Ectodermal cell (in vitro differentiated cells): Measurements from ENCODE around the gene DOCK2.

Experiments used
- H3K27ac ChIP-seq: 2 replicates; pipeline ENCODE4 v1.7.0; 2013; ENCODE audit warnings: mild to moderate bottlenecking, low read depth, low read length; ENCODE audit not compliant: insufficient read depth, poor library complexity, severe bottlenecking
- H3K27me3 ChIP-seq: 2 replicates; pipeline ENCODE4 v1.7.0; 2013; ENCODE audit warnings: mild to moderate bottlenecking, low read length; ENCODE audit not compliant: insufficient read depth, control insufficient read depth, poor library complexity, severe bottlenecking
- H3K36me3 ChIP-seq: one replicate; pipeline ENCODE4 v1.7.0; 2013; ENCODE audit warnings: low read length; ENCODE audit not compliant: control insufficient read depth, insufficient read depth
- H3K4me1 ChIP-seq: one replicate; pipeline ENCODE4 v1.7.0; 2013; ENCODE audit warnings: low read length; ENCODE audit not compliant: control insufficient read depth, insufficient read depth
- H3K4me3 ChIP-seq: 2 replicates; pipeline ENCODE4 v1.7.0; 2013; ENCODE audit warnings: low read depth, low read length, control low read depth; ENCODE audit not compliant: insufficient read depth
- H3K9me3 ChIP-seq: 2 replicates; pipeline ENCODE4 v1.7.0; 2013; ENCODE audit warnings: mild to moderate bottlenecking, low read length, moderate library complexity; ENCODE audit not compliant: control insufficient read depth
- WGBS, 2 experiments: methylation state at CpG; one replicate each; pipeline ENCODE4 v1.1.7; 2013; ENCODE audit warnings: missing lambda C conversion rate in 2 of 2; 5-methylcytosine and 5-hydroxymethylcytosine counted together

Gene DOCK2

GRCh38 chr5:169897481-169897880, 260.4 kb downstream of the DOCK2 start:
- Histone ChIP-seq H3K9me3 (no peaks in the 10 kb centered on the region), H3K36me3 (no peaks in the 10 kb centered on the region), H3K27me3 (no peaks in the 10 kb centered on the region), H3K27ac (no peak overlapping the region), H3K4me1 (no peaks in the 10 kb centered on the region), H3K4me3 (no peak overlapping the region)
- WGBS, 2 experiments = 88 to 95% methylated on average over 4 of the region's 4 CpGs

- H3K36me3 ChIP-seq = no peaks in the 10 kb centered on the region
- no peaks in the 10 kb centered on the region for H3K9me3 ChIP-seq
- H3K27ac ChIP-seq = no peak overlapping the region
- no peaks in the 10 kb centered on the region for H3K4me1 ChIP-seq
- H3K27me3 ChIP-seq = no peaks in the 10 kb centered on the region
- 83 to 89% methylated on average over 2 of the region's 2 CpGs for WGBS, 2 experiments
- H3K4me3 ChIP-seq = no peak overlapping the region
Measured at GRCh38 chr5:169901896-169902295, 264.8 kb downstream of the DOCK2 start.

- Histone ChIP-seq H3K27me3 (no peaks in the 10 kb centered on the region), H3K4me3 (no peak overlapping the region), H3K4me1 (no peaks in the 10 kb centered on the region), H3K9me3 (no peaks in the 10 kb centered on the region), H3K36me3 (no peaks in the 10 kb centered on the region), H3K27ac (no peak overlapping the region)
- WGBS, 2 experiments = 87 to 93% methylated on average over 1 to 2 of the region's 2 CpGs
Measured at GRCh38 chr5:169904059-169904458, 267.0 kb downstream of the DOCK2 start.

- WGBS, 2 experiments = 63 to 68% methylated on average over 5 of the region's 5 CpGs
- H3K27ac ChIP-seq = no peak overlapping the region
- no peaks in the 10 kb centered on the region for H3K4me1 ChIP-seq
- H3K9me3 ChIP-seq = no peaks in the 10 kb centered on the region
- H3K4me3 ChIP-seq = no peak overlapping the region
- no peaks in the 10 kb centered on the region for H3K27me3 ChIP-seq
- H3K36me3 ChIP-seq = no peaks in the 10 kb centered on the region
Measured at GRCh38 chr5:169904508-169904907, 267.4 kb downstream of the DOCK2 start.

DNA sequence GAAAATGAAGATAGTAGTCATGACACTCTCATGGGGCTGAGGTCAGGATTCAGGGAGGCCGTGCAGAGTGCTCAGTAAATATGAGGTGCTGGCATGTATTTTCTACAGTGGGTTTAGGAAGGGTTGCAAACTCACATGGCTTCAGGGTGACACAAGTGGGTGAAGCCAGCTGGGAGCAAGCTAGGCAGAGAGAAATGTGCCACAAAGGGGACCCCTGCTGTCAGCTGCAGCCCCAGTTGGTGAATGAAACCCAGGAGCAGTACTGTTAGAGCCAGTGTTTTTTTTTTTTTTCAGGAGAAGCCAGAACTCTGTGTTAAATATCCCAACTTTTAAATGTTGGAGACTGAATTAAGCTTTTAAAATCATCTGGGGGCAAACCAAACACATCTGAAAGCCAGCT, 267.9 kb downstream of the DOCK2 start:
- Histone ChIP-seq H3K4me3 (no peak overlapping the region), H3K9me3 (no peaks in the 10 kb centered on the region), H3K4me1 (no peaks in the 10 kb centered on the region), H3K36me3 (no peaks in the 10 kb centered on the region), H3K27me3 (no peaks in the 10 kb centered on the region), H3K27ac (no peak overlapping the region)
- WGBS, 2 experiments = 84 to 89% methylated on average over 1 of the region's 1 CpG

DNA sequence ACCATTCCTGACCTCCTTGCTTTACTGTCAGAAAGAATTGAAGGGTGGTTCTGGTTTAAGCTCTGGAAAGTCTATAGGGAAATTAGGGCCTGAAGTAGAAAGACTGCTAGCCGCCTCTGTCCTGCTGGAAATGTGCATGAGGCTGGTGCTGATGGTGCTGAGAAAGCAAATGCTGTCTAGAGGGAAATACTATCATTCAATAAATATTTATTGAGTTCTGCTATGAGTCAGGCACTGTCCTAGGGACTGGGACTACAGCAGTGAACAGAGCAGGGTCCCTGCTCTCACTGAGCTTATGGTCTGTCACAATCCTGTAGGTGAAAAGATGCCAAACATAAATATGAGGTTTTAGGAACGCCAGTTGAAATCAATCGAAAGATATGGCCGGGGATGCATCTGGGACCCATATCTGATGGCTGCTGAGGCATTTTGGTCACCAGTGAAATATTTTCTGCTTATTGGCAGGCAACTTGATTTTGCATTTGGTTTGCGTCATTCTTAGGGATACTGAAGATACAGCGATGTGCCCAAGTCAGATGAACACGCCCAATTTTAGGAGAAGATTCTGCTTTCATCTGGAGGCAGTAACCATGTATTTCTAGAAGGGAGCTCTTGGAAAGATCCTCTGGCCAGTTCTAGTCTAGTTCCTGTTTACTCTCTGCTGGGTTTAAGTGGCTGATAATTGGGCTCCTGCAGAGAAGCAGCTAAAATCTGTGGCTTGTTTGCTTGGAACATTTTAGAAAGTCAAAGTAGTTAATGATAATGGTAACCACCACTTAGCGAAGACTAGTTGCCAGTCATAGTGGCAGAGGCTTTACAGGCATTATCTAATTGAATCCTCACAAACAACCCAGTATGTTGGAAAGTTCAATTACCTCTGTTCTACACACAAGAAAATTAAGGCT, 269.9 kb downstream of the DOCK2 start:
- Histone ChIP-seq H3K9me3 (no peaks in the 10 kb centered on the region), H3K4me1 (no peaks in the 10 kb centered on the region), H3K27ac (no peak overlapping the region), H3K4me3 (no peak overlapping the region), H3K36me3 (no peaks in the 10 kb centered on the region), H3K27me3 (no peaks in the 10 kb centered on the region)
- WGBS, 2 experiments = 89 to 91% methylated on average over 8 of the region's 8 CpGs

DNA sequence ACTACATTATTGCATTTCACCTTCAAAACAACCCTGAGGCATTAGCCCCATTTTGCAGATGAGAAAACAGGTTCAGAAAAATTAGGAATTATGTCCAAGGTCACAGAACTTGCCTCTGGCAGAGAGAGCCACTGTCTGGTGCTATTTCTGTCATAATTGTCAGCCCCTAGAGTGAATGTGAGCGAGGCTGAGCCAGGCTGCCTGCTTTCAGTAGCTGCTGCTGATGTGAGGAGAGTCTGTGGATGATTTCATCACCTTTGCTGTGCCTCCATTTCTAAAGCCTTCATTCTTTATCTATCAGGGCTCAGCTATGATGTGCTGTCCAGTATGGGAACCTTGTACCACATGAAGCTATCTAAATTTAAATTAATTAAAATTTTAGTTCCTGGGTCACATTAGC, 271.8 kb downstream of the DOCK2 start:
- Histone ChIP-seq H3K27me3 (no peaks in the 10 kb centered on the region), H3K4me1 (no peaks in the 10 kb centered on the region), H3K4me3 (no peak overlapping the region), H3K9me3 (no peaks in the 10 kb centered on the region), H3K36me3 (no peaks in the 10 kb centered on the region), H3K27ac (no peak overlapping the region)
- 82 to 84% methylated on average over 1 of the region's 1 CpG for WGBS, 2 experiments

DNA sequence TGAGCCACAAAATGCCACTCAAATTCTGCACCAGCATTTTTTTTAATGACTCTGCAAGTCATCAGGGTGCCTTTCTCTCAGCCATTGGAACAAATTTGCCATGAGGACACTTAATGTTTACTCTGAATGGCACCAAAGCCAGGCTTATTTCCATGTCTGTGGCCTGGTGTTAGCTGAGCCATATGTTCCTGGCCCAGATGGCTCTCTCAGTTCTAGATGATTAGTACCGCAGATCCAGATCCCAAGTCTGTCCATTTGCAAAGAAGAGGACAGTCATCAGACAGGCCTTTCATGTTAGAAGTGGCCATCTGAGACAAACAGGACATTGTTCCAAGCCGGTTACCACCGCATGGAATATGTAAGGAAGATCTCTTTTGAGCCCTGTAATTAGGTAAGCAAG, 272.9 kb downstream of the DOCK2 start:
- H3K27me3 ChIP-seq = no peaks in the 10 kb centered on the region
- H3K9me3 ChIP-seq = no peaks in the 10 kb centered on the region
- 95 to 96% methylated on average over 3 of the region's 3 CpGs for WGBS, 2 experiments
- no peaks in the 10 kb centered on the region for H3K36me3 ChIP-seq
- no peaks in the 10 kb centered on the region for H3K4me1 ChIP-seq
- no peak overlapping the region for H3K4me3 ChIP-seq
- no peak overlapping the region for H3K27ac ChIP-seq

- Histone ChIP-seq H3K36me3 (no peaks in the 10 kb centered on the region), H3K27me3 (no peaks in the 10 kb centered on the region), H3K4me3 (no peak overlapping the region), H3K4me1 (no peaks in the 10 kb centered on the region), H3K27ac (no peak overlapping the region), H3K9me3 (no peaks in the 10 kb centered on the region)
- WGBS, 2 experiments = 93% methylated on average over 5 of the region's 5 CpGs
Measured at GRCh38 chr5:169910393-169910792, 273.3 kb downstream of the DOCK2 start.

DNA sequence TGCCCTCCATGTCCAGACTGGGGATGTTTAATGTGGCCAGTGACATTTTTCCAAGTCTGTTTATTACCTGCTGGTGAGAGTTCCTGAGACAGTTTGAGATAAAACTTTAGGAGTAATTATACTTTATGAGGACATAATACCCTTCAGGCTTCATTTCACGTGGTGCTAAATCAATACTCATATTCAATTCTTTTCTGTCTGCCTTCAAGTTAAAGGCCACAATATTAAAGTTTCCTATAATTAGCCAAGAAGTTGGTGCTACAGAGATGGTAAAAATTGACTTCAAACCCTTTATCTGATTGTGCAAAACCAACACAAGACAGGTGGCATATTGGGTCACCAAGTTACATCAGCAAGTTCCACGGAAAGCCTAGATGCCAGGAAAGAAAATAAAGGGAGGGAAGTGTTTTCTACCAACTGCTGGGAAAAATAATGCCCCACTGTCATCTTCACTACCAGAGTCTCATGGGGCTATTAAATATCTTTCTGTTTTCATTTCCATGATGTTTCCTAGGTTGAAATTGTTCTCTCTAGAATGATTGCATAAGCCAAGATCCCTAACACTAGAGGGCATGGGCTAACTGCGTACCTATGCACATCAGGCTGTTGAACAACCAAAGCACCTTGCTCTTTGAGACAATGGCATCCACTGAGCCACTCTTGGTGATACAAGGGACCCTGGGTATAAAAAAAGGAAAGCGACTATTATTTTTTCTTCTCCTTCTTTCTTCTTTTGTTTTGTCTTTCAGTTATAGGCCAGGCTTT, 274.6 kb downstream of the DOCK2 start:
- Histone ChIP-seq H3K4me1 (no peaks in the 10 kb centered on the region), H3K27me3 (no peaks in the 10 kb centered on the region), H3K27ac (no peak overlapping the region), H3K36me3 (no peaks in the 10 kb centered on the region), H3K4me3 (no peak overlapping the region), H3K9me3 (no peaks in the 10 kb centered on the region)
- WGBS, 2 experiments = 95 to 96% methylated on average over 2 to 4 of the region's 4 CpGs
